DMS153 treated with DMSO at 0.1 percent for 48 hours (cell line): Measurements from ENCODE around the gene CCR7.

Source experiments
- DNase-seq: peaks from one replicate; lab custom pipeline; 2025; ENCODE audit not compliant: unreplicated experiment; lab: John Stamatoyannopoulos, UW

CCR7 gene

GRCh38 chr17:40538019-40538935 is 27.0 kb downstream of the CCR7 start:
- no peak for DNase-seq

DNA sequence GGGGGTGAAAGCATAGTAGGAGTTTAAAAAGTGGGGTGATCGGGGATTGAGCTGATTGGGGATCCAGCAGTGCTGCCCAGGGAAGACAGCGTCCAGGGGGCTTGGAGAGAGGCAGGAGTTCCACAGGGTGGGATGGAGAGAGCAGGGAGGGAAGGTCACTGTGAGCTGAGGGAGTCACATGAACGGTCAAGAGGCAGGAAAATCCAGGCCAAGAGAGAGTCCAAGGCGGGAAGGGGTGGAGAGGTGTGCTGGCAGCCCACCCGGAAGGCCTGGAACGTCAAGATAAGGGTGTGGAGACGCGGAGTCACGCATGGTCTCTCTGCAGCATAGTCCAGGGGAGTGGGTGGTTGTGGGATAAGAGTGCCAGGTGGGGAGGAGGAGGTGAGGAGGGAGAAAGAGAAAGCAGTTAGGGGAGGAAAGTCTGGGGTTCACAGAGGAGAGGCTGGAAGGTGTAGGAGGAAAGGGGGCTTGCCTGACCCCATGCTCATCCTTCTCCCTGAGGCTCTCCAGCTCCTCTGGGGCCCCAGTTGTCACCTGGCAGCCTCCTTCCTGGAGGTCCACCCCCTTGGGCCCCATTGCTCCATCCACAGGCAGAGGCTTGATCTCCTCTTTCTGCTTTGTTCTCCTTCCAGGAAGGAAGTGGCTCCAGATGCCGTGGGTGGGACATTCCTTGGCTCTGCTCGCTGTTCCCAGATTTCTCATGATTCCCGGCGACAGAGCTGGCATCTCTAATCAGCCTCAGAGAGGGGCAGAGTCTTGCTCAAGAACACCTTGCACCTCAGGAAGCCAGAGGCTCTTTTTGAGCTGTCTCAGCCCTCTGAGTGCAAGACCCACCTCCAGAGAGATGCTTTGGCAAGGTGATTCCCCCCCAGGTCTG is 28.7 kb downstream of the CCR7 start:
- no peak for DNase-seq

DNA sequence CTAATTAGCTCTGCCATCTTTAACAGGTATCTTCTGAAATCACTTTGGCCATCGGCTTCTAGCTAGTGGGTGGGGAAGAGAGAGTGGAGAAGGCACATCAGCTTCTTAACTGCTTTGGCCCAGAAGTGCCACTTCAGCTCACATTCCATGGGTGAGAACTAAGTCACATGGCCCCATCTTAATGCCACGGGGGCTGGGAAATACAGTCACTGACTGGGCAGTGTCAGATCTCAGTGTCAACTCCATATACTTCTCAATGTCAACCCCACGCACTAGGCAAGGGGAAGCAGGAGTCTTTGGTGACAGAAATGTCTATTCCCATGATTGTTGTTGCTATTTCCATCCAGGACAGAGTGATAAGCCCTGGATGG is 29.4 kb downstream of the CCR7 start:
- DNase-seq, result no peak

DNA sequence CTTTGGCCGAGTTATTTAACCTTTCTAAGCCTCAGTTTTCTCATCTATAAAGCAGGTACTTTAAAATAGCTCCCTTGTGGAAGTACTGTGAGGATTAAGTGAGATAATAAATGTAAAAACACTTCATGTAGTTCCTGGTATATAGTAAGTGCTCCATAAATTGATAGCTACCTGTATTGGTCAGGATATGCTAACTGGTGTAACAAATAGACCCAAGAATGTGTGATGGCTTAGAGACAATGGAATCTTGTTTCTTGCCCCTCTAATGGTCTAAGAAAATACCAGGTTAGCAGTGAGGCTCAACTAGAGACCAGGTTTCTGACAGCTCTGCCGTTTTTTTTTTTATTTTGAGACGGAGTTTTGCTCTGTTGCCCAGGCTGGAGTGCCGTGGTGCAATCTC is 29.8 kb downstream of the CCR7 start:
- DNase-seq, result no peak

DNA sequence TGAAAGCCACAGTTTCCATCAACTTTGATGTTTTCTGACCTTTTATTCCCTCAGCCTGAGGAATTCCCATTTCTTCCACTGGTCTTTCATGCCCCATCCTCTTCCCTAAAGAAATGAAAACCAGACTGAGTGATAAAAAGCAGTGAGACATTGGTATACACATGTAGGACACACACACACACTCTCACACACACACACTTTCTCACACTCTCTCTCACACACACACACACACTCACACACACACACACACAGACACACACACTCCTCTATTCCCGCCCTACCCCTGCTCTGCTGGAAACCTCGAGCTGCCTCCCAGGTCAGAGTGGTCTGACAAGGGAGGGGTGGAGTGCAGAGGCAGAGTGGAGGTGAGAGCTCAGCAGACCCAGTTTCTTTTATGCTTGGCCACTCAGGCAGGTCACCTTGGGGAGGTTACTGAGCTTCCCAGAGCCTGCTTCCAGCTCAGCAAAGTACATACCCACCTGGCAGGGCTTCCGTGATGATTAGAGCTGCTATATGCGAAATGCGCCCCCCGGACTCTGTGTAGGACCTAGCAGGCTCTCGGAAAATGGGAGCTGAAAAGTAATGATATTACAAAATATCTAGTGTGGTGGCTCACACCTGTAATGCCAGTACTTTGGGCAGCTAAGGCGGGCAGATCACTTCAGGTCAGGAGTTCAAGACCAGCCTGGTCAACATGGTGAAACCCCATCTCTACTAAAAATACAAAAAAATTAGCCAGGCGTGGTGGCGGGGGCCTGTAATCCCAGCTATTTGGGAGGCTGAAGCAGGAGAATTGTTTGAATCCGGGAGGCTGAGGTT is 30.7 kb downstream of the CCR7 start:
- no peak for DNase-seq

DNA sequence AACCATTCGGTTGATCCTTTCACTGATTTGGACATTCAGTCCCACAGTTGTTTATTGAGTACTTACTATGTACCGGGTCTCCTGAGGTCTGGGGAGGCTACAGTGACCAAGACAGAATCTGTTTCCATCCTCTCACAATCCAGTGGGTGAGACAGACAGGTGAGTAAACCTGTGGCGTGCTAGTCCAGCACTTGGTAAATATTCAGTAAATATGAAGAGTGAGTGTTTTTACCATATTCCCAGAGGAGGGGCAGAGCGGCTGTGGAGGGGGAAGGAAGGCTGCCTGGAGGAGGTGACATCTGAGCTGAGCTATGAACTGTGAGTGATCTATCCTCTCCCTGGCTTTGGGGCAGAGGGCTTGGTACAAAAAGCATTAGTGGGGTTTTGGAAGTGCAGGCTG is 31.4 kb downstream of the CCR7 start:
- DNase-seq, result no peak

GRCh38 chr17:40532520-40533253 is 32.6 kb downstream of the CCR7 start:
- DNase-seq, result no peak

DNA sequence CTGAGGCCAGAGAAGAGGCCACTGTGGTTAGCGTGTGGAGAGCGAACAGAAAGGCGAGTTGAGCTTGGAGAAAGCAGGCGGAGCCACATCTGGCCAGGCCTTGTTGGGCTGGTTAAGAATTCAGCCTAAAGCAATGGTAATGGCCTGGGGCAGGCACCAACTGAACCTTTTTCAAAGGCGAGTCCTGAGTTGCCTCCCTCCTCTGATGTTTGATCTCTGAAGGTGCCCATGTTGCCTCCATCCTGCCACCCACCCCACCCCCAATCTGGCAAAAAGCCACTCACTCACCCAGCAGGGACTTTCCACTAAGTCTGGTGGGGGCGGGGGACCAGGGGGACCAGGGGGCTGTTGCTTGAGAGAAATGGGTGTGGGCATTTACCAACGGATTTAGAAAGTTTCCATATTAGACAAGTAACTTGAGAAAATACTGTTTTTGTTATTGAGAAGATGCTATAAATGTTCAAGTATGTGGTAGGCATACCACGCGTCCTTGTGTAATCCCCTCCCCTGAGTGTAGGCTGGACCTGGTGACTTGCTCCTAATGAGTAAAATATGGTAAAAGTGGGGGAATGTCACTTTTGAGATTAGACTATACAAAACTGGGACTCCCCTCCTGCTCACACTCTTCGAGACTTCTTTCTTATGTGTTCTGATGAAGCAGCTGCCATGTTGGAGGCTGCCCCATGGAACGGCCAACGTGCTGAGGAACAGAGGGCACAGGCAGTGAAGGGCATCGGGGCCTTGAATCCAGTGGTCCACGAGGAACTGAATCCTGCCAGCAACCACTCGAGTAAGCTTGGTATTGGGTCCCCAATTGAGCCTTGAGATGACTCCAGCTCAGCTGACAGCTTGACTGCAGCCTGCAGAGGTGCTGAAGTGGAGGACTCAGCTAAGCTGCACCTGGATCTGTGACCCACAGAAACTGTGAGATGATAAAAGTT is 34.0 kb downstream of the CCR7 start:
- DNase-seq, result no peak

DNA sequence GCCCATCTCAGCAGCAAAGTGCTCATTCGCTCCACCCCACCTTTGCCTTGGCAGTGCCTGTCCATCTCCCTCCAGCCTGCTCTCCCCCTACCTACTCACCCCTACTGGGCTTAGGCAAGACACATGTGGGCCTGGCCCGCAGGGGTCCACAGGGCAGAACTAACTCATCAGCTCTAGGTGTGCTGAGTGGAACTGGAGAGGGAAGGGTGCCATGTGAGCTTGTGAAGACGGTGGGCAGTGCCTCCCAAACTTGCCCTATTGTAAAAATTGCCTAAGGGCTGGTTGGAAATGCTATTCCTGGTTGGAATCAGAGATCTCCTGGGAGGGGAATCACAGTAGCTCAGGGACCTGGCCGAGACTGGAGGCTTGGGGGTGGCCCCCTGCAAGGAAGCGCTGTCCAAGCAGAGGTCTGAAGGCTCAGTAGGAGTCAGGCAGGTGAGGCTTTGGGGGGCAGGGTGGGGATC is 34.7 kb downstream of the CCR7 start:
- no peak for DNase-seq

GRCh38 chr17:40529991-40530390 is 35.3 kb downstream of the CCR7 start:
- no peak for DNase-seq

GRCh38 chr17:40528692-40529417 is 36.4 kb downstream of the CCR7 start:
- no peak for DNase-seq

GRCh38 chr17:40526668-40527067 is 38.6 kb downstream of the CCR7 start:
- no peak for DNase-seq

GRCh38 chr17:40525294-40525693 is 40.0 kb downstream of the CCR7 start:
- DNase-seq, result no peak

DNA sequence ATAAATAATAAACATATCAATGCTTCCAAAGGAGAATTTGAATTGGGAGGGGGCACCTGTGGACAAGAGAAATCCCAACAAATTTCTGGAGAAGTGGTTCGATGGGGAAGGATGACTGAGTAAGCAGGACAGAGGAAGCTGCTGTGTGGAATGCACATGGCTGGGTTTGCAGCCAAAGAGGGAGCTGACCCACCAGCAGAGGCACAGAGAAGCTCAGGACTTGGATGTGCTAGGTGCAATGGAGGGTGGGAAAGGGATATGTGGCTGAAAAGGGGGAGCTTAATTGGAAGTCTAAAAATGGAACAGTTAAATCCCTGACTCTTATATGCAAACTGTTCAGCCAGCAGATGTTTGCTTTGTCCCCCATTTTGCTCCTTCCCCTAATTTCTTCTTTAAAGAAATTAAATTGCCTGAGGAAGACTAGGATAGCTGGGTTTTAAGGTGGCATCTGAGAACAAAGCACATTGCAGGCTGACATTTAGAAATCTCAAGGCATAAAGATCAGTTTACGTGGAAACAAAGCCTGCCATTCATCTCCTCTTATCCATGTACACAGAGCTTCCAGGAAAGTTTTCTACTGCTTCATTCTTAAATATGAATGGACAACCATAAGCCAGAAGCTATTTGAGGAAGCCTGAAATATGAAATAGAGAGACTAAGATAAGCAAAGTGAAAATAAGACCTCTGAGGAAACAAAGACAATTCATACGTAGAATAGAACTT is 40.9 kb downstream of the CCR7 start:
- no peak for DNase-seq

DNA sequence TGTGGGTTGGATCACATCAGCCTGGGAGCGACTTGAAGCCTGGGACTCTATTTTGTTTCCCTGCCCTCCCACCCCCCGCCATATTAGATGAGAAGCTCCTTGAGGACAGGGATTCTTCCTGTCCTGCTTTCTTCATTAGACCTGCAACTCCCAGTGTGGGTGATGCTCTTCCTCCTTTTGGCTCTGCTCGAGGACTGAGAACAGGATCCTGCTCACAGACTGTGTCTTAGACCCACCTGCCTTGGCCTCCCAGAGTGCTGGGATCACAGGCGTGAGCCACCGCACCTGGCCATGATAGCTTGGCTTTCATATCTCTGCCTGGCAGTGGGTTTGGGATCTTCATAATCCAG is 42.3 kb downstream of the CCR7 start:
- no peak for DNase-seq

GRCh38 chr17:40522250-40522960 is 42.9 kb downstream of the CCR7 start:
- no peak for DNase-seq

DNA sequence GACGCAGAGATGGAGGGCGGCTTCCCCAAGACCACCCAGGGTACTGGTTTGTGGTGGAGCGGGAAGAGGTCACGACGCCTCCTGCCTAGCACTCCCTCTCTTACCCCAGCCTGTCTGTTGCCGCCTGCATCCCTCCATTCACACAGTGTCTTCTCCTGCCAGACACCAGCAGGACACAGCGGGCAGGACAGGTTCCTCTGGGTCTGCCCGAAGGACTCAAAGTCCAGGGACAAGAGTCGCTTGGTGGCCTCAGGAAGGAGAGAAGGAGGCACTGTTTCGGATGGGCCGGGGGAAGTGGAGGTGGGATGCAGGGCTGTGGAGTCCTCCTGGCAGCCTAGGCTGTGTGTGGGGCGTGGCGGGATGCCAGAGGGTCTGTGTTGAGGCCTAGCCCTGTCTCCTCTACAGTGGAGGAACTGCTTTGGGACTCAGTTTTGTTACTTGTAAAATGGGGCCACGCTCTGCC is 44.2 kb downstream of the CCR7 start:
- no peak for DNase-seq
